GM21381 (cell line): ENCODE data around the gene ADGRA1.
"Not testable (repeated sequence)": the region's sequence is repeated elsewhere in the genome, so short reads cannot be mapped to it uniquely, and the experiment has no call there.

Source experiments
- ATAC-seq: cut with Tn5 transposase; IDR thresholded peaks from one replicate; pipeline ENCODE4 v1.9.1; 2021; ENCODE audit warnings: mild to moderate bottlenecking, moderate library complexity; ENCODE audit not compliant: unreplicated experiment

Gene ADGRA1

GRCh38 chr10:133141144-133141957 is 53.6 kb downstream of the ADGRA1 start:
- no peak for ATAC-seq

GRCh38 chr10:133141958-133142340 is 54.2 kb downstream of the ADGRA1 start:
- ATAC-seq, result no peak

GRCh38 chr10:133142523-133143199 is 54.9 kb downstream of the ADGRA1 start:
- ATAC-seq, result no peak

- ATAC-seq, result no peak
These were observed 55.4 kb downstream of the ADGRA1 start for GRCh38 chr10:133143200-133143533.

GRCh38 chr10:133143546-133143945 is 55.8 kb downstream of the ADGRA1 start:
- ATAC-seq, result no peak

- ATAC-seq, result no peak
These were observed 57.0 kb downstream of the ADGRA1 start for GRCh38 chr10:133144771-133145170.

GRCh38 chr10:133150226-133150625 is 62.5 kb downstream of the ADGRA1 start:
- no peak for ATAC-seq

GRCh38 chr10:133150656-133151055 is 62.9 kb downstream of the ADGRA1 start:
- ATAC-seq, result no peak

GRCh38 chr10:133151071-133151470 is 63.3 kb downstream of the ADGRA1 start:
- not testable (repeated sequence) for ATAC-seq

- ATAC-seq, result no peak
These were observed 63.8 kb downstream of the ADGRA1 start for GRCh38 chr10:133151543-133151972.

GRCh38 chr10:133154411-133154810 is 66.7 kb downstream of the ADGRA1 start:
- no peak for ATAC-seq

- no peak for ATAC-seq
These were observed 67.5 kb downstream of the ADGRA1 start for GRCh38 chr10:133154996-133155778.

- no peak for ATAC-seq
These were observed 69.2 kb downstream of the ADGRA1 start for GRCh38 chr10:133156674-133157579.

GRCh38 chr10:133157662-133158436 is 70.1 kb downstream of the ADGRA1 start:
- ATAC-seq, result no peak

- ATAC-seq, result no peak
These were observed 70.7 kb downstream of the ADGRA1 start for GRCh38 chr10:133158437-133158755.

GRCh38 chr10:133158756-133159610 is 71.3 kb downstream of the ADGRA1 start:
- no peak for ATAC-seq

- no peak for ATAC-seq
These were observed 71.9 kb downstream of the ADGRA1 start for GRCh38 chr10:133159611-133159949.

GRCh38 chr10:133159950-133160825 is 72.5 kb downstream of the ADGRA1 start, which contains the start of gene KNDC1:
Gene KNDC1 (plus strand): TSS chr10:133160219. CDS start chr10:133160468, 249 bp downstream.
- ATAC-seq, result no peak
